Liver (tissue), 9 donors: ENCODE measurements around the gene ABCC8. TPM values are rescaled to one million over a fixed set of nuclear protein-coding genes. Genes with fewer than 3 reads are reported as not detected.

Source experiments
- DNase-seq: peaks from one replicate; pipeline ENCODE4 v3.0.0-alpha.2; 2017; ENCODE audit warnings: low spot score
- H3K27ac ChIP-seq, 2 donors: one replicate each; pipeline ENCODE4 v1.7.0; 2013; ENCODE audit warnings: inconsistent platforms in 2 of 2, low read length in 2 of 2, control low read depth in 1 of 2, low read depth in 1 of 2, mild to moderate bottlenecking in 1 of 2
- H3K27me3 ChIP-seq, 4 donors: one replicate each; pipeline versions ENCODE4 v1.6.1 to v1.7.0; 2013; ENCODE audit warnings: low read length in 3 of 4, inconsistent platforms in 1 of 4, mild to moderate bottlenecking in 1 of 4, moderate library complexity in 1 of 4; ENCODE audit not compliant: control insufficient read depth in 4 of 4, insufficient read depth in 4 of 4
- H3K36me3 ChIP-seq, 4 donors: one replicate each; pipeline versions ENCODE4 v1.6.1 to v1.7.0; 2013; ENCODE audit warnings: low read length in 3 of 4, mild to moderate bottlenecking in 3 of 4, low read depth in 1 of 4, moderate library complexity in 1 of 4; ENCODE audit not compliant: control insufficient read depth in 4 of 4, insufficient read depth in 3 of 4
- H3K4me1 ChIP-seq, 4 donors: one replicate each; pipeline versions ENCODE4 v1.6.1 to v1.7.0; 2013; ENCODE audit warnings: low read length in 3 of 4, mild to moderate bottlenecking in 3 of 4, moderate library complexity in 1 of 4; ENCODE audit not compliant: control insufficient read depth in 4 of 4, insufficient read depth in 4 of 4
- H3K4me3 ChIP-seq, 3 donors: one replicate each; pipeline versions ENCODE4 v1.6.1 to v1.7.0; 2013; ENCODE audit warnings: low read length in 3 of 3, control low read depth in 1 of 3, low read depth in 1 of 3, mild to moderate bottlenecking in 1 of 3
- H3K9ac ChIP-seq, 2 donors: one replicate each; pipeline ENCODE4 v1.7.0; 2013; ENCODE audit warnings: low read length in 2 of 2, mild to moderate bottlenecking in 2 of 2, moderate library complexity in 2 of 2, control low read depth in 1 of 2, low read depth in 1 of 2
- H3K9me3 ChIP-seq, 4 donors: one replicate each; pipeline versions ENCODE4 v1.6.1 to v1.7.0; 2013; ENCODE audit warnings: low read length in 3 of 4; ENCODE audit not compliant: control insufficient read depth in 4 of 4
- CTCF ChIP-seq: fragments of 150-350 bp; IDR thresholded peaks from 2 replicates; pipeline ENCODE4 v1.5.1; 2017; ENCODE audit warnings: improper control_type of control experiment, low read depth, low read length; ENCODE audit not compliant: missing input control
- FOXA1 ChIP-seq: IDR thresholded peaks from 2 replicates; pipeline ENCODE4 v1.6.1; 2016; ENCODE audit warnings: antibody characterized with exemption
- HNF4A ChIP-seq, 2 donors: conservative IDR thresholded peaks; 2 replicates each; pipeline ENCODE4 v1.6.1; 2016; ENCODE audit warnings: antibody characterized with exemption in 2 of 2, mild to moderate bottlenecking in 2 of 2
- HNF4G ChIP-seq: IDR thresholded peaks from 2 replicates; pipeline ENCODE4 v1.6.1; 2016; ENCODE audit warnings: antibody characterized with exemption
- JUND ChIP-seq, 2 donors: IDR thresholded peaks; 2 replicates each; pipeline ENCODE4 v1.6.1; 2016; ENCODE audit warnings: antibody characterized with exemption in 2 of 2
- NR2F2 ChIP-seq: IDR thresholded peaks from 2 replicates; pipeline ENCODE4 v1.6.1; 2016; ENCODE audit warnings: antibody characterized with exemption
- RAD21 ChIP-seq, 2 donors: IDR thresholded peaks; 2 replicates each; pipeline ENCODE4 v1.6.1; 2016; ENCODE audit warnings: antibody characterized with exemption in 2 of 2, mild to moderate bottlenecking in 2 of 2
- RXRA ChIP-seq, 2 donors: IDR thresholded peaks; 2 replicates each; pipeline ENCODE4 v1.6.1; 2017 to 2018; ENCODE audit warnings: antibody characterized with exemption in 2 of 2, mild to moderate bottlenecking in 1 of 2
- SP1 ChIP-seq: IDR thresholded peaks from 2 replicates; pipeline ENCODE4 v1.6.1; 2018; ENCODE audit warnings: antibody characterized with exemption, mild to moderate bottlenecking
- ZBTB33 ChIP-seq: IDR thresholded peaks from 2 replicates; pipeline ENCODE4 v1.6.1; 2016; ENCODE audit warnings: antibody characterized with exemption
- WGBS: extraction: QIAGEN DNeasy Blood & Tissue Kit; methylation state at CpG from one replicate; pipeline ENCODE4 v1.1.7; 2013; 5-methylcytosine and 5-hydroxymethylcytosine counted together
- polyA plus RNA-seq, 2 donors: library from polyadenylated mRNA; stranded (reverse) in 1 of 2; unstranded in 1 of 2; fragments of 200-250 nt in 1 of 2; fragments of >200 nt in 1 of 2; fragmentation: Nextera tagmentation in 1 of 2; extraction: Ambion mirVana in 1 of 2; gene quantifications; one replicate each; pipeline versions ENCODE4 v1.2.1 to v1.2.3, GENCODE V29; 2013 to 2015
- total RNA-seq, 2 donors: library from RNA; depleted of rRNA; stranded (reverse); fragments of >200 nt; gene quantifications; one replicate each; pipeline ENCODE4 v1.2.3, GENCODE V29; 2014
- donor health status: healthy.
- donor health status: healthy.
- donor health status: healthy.
- donor health status: healthy.
- donor health status: healthy.

The ABCC8 gene
- total and polyA plus RNA-seq, 4 donors, result 0.16 to 0.25 TPM; not detected in 2

GRCh38 chr11:17389957-17390649 is 86.5 kb downstream of the ABCC8 start:
- no peak for TF ChIP-seq JUND (IDR thresholded peaks at IDR 0.05)
- TF ChIP-seq NR2F2, result no peak
- TF ChIP-seq ZBTB33, result no peak
- TF ChIP-seq FOXA1, result no peak
- no peak for TF ChIP-seq CTCF
- TF ChIP-seq HNF4G, result no peak
- H3K9me3 ChIP-seq, result no peaks in the 10 kb centered on the region
- no peak for DNase-seq
- H3K4me3 ChIP-seq, result no peak overlapping the region
- peaks cover 0 to 3% (median 1%) of the 10 kb centered on the region in 4 donors for H3K4me1 ChIP-seq
- no peak overlapping the region for H3K27ac ChIP-seq
- H3K36me3 ChIP-seq, result no peaks in the 10 kb centered on the region
- no peaks in the 10 kb centered on the region for H3K27me3 ChIP-seq
- H3K9ac ChIP-seq, result no peak overlapping the region
- WGBS, result 72% methylated on average over 10 of the region's 10 CpGs

GRCh38 chr11:17389211-17389956 is 87.3 kb downstream of the ABCC8 start:
- Histone ChIP-seq H3K4me1 (peaks cover 0 to 3% (median 1%) of the 10 kb centered on the region in 4 donors), H3K27ac (peak overlapping the region in 1 of 2 donors; percentile 29), H3K4me3 (peak overlapping the region in 2 of 3 donors; percentile 53 to 73), H3K9ac (no peak overlapping the region), H3K36me3 (no peaks in the 10 kb centered on the region), H3K27me3 (no peaks in the 10 kb centered on the region), H3K9me3 (no peaks in the 10 kb centered on the region)
- peak; percentile 76 for DNase-seq
- TF ChIP-seq CTCF, result peak; percentile 55
- TF ChIP-seq RAD21 (IDR thresholded peaks at IDR 0.05), result peak in 1 of 2 donors; percentile 52
- TF ChIP-seq RXRA (IDR thresholded peaks at IDR 0.05), result peak in 1 of 2 donors; percentile 20
- peak; percentile 50 for TF ChIP-seq SP1
- TF ChIP-seq HNF4A (conservative IDR thresholded peaks at IDR 0.05), result peak; percentile 24 to 43
- no peak for TF ChIP-seq ZBTB33
- no peak for TF ChIP-seq JUND (IDR thresholded peaks at IDR 0.05)
- 3% methylated on average over 55 of the region's 55 CpGs for WGBS
